ENCODE data around the gene CHRD. TPM values are rescaled to one million over a fixed set of nuclear protein-coding genes. Genes with fewer than 3 reads are reported as not detected.

CHRD gene
- polyA plus RNA-seq, 1 experiment: 1.5 TPM

DNA sequence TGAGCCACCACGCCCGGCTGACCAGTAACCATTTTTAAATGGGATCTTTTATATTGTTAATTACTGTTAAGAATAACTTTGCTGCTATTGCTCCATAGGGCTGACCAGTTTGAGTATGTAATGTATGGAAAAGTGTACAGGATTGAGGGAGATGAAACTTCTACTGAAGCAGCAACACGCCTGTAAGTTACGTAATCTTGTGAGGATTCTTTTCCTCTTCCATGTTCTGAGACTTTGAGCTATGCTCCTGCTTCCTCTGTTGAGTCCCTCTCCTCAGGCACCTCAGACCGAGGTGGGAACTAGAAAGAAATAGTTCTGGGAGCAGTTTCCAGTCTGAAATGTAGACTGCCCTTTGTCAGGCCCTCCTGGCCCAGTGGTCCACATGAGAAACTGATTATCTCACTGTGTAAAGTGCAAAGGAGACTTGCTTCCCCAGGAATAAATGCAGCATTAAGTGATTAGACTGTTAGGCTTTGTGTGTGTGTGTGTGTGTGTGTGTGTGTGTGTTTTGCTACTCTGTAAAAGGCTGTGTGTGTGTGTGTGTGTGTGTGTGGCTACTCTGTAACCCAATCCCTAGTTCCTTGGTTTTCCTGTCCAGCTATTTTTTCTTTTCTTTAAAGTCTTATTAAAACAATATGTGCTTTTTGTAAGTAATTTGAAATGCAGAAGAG lies 13.1 kb upstream of the CHRD start:
- TF ChIP-seq, protein P1, sequence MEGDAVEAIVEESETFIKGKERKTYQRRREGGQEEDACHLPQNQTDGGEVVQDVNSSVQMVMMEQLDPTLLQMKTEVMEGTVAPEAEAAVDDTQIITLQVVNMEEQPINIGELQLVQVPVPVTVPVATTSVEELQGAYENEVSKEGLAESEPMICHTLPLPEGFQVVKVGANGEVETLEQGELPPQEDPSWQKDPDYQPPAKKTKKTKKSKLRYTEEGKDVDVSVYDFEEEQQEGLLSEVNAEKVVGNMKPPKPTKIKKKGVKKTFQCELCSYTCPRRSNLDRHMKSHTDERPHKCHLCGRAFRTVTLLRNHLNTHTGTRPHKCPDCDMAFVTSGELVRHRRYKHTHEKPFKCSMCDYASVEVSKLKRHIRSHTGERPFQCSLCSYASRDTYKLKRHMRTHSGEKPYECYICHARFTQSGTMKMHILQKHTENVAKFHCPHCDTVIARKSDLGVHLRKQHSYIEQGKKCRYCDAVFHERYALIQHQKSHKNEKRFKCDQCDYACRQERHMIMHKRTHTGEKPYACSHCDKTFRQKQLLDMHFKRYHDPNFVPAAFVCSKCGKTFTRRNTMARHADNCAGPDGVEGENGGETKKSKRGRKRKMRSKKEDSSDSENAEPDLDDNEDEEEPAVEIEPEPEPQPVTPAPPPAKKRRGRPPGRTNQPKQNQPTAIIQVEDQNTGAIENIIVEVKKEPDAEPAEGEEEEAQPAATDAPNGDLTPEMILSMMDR (IDR thresholded peaks at IDR 0.05; ENCODE audit: insufficient read depth, low read depth, low read length): no peak
- CTCF ChIA-PET: interaction anchor here (0.7 to 10.3 kb wide), 2 partner anchors 72 to 175 kb away, joined by 3 to 195 read pairs; no protein-coding TSS in a partner anchor
- peak; percentile 39 for DNase-seq (ENCODE audit: low read depth)
- Histone ChIP-seq H3K27me3 (ENCODE audit: control insufficient read depth, insufficient read depth, low read length) (no peaks in the 10 kb centered on the region), H3K4me3 (ENCODE audit: low read depth, low read length) (no peak overlapping the region), H3K36me3 (ENCODE audit: control insufficient read depth, insufficient read depth, low read length) (peaks cover 4% of the 10 kb centered on the region; the same call in 1 of the 2 replicates)
- POLR2A ChIA-PET: no interaction called here

DNA sequence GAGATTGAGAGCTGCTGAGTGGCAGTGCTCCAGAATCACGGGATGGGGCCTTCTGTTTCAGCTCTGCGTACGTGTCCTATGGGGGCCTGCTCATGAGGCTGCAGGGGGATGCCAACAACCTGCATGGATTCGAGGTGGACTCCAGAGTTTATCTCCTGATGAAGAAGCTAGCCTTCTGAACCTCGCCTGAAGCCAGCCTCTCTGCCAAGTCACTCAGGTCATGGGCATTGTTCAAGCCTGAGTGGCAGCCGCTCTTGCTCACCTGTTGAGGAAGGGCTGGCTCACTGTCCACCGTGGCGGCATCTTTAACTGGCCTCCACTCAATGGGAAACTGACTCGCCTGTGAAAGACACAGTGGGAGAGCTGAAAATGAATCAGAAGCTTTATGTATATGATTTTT lies 11.7 kb upstream of the CHRD start:
- Histone ChIP-seq H3K27me3 (ENCODE audit: control insufficient read depth, insufficient read depth, low read length) (no peaks in the 10 kb centered on the region), H3K36me3 (ENCODE audit: control insufficient read depth, insufficient read depth, low read length) (peaks cover 4% of the 10 kb centered on the region; the same call in 1 of the 2 replicates), H3K4me3 (ENCODE audit: low read depth, low read length) (no peak overlapping the region)
- TF ChIP-seq, protein P1 (IDR thresholded peaks at IDR 0.05; ENCODE audit: insufficient read depth, low read depth, low read length): no peak
- ChIA-PET POLR2A (no interaction called here), CTCF (interaction anchor here (0.7 to 10.3 kb wide), 5 partner anchors 14 to 174 kb away, joined by 3 to 195 read pairs (median 5); no protein-coding TSS in a partner anchor)
- no peak for DNase-seq (ENCODE audit: low read depth)

DNA sequence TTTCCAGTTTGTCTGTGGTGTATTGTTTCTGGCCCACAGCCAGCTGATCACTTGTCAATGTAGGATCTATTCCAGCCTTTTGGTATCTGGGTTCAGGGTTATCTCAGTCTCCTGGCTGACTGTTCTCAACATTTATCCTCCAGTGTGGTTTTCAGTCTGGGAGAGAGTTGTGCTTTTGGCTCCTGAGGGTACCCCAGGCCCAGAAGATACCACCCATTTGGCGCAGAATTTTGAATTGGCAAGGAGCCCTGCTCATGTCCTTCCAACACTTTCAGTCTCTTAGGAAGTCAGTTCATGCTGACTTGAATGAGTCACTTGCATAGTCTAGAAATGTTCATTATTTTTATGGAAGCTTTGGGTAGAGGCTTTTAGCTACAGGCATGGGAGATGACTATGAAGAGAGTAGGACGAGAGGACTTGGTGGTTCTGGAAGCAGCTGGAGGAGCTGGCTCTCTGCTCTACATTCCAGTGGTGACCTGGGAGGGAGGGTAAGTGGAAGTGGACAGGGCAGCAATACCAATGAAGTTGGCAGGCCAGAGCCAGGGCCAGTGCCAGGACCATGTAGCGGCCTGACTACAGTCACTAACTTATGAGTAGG lies 11.2 kb upstream of the CHRD start:
- Histone ChIP-seq H3K4me3 (ENCODE audit: low read depth, low read length) (no peak overlapping the region), H3K36me3 (ENCODE audit: control insufficient read depth, insufficient read depth, low read length) (peaks cover 4% of the 10 kb centered on the region; the same call in 1 of the 2 replicates), H3K27me3 (ENCODE audit: control insufficient read depth, insufficient read depth, low read length) (no peaks in the 10 kb centered on the region)
- DNase-seq (ENCODE audit: low read depth): peak; percentile 46
- ChIA-PET CTCF (interaction anchor here (0.7 to 10.3 kb wide), 8 partner anchors 11 to 173 kb away, joined by 3 to 195 read pairs (median 3); partner anchors contain the start of gene CHRD), POLR2A (interaction anchor here (0.6 kb wide), 1 partner anchor 381 kb away, joined by 3 read pairs; no protein-coding TSS in a partner anchor)
- TF ChIP-seq, protein P1 (IDR thresholded peaks at IDR 0.05; ENCODE audit: insufficient read depth, low read depth, low read length): no peak

DNA sequence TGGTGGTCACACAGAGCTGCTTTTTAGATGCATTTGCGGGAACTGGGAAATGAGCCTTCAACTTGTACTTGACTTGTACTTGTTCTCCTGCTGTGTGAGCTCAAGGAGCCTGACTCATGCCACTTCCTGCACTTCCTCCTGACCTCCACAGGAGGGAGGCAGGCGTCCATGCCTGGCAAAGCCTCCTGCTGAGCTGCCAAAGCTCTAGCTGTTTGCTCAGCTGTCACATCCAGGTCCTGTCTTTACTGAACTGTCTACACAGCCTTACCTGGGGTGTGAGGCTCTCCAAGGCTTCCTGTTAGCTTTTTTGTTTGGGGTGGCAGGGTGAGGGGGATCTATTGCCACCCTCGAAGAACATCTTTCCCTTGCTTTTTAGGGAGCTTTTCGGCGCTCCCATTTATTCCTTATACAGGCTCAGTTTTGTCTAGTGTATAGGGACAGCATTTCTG lies 8.3 kb upstream of the CHRD start:
- Histone ChIP-seq H3K4me3 (ENCODE audit: low read depth, low read length) (no peak overlapping the region), H3K27me3 (ENCODE audit: control insufficient read depth, insufficient read depth, low read length) (no peaks in the 10 kb centered on the region; the same call in 1 of the 2 replicates), H3K36me3 (ENCODE audit: control insufficient read depth, insufficient read depth, low read length) (peaks cover 4% of the 10 kb centered on the region; the same call in 1 of the 2 replicates)
- peak; percentile 36 for DNase-seq (ENCODE audit: low read depth)
- TF ChIP-seq, protein P1 (IDR thresholded peaks at IDR 0.05; ENCODE audit: insufficient read depth, low read depth, low read length): peak; percentile 99
- ChIA-PET CTCF (interaction anchor here (0.6 to 10.3 kb wide), 44 partner anchors 8 to 474 kb away, joined by 3 to 195 read pairs (median 4); partner anchors contain the start of genes CLCN2, FAM131A and POLR2H), POLR2A (interaction anchor here (1.1 to 1.2 kb wide), 2 partner anchors 9 to 28 kb away, joined by 3 to 8 read pairs; no protein-coding TSS in a partner anchor)
